GM21723 (cell line): ENCODE measurements around the gene MSH5.

Source experiments
- ATAC-seq: cut with Tn5 transposase; IDR thresholded peaks from one replicate; pipeline ENCODE4 v1.9.1; 2021; ENCODE audit warnings: mild to moderate bottlenecking, moderate library complexity; ENCODE audit not compliant: unreplicated experiment

The MSH5 gene

GRCh38 chr6:31752739-31753319 is 13.0 kb downstream of the MSH5 start:
- no peak for ATAC-seq

DNA sequence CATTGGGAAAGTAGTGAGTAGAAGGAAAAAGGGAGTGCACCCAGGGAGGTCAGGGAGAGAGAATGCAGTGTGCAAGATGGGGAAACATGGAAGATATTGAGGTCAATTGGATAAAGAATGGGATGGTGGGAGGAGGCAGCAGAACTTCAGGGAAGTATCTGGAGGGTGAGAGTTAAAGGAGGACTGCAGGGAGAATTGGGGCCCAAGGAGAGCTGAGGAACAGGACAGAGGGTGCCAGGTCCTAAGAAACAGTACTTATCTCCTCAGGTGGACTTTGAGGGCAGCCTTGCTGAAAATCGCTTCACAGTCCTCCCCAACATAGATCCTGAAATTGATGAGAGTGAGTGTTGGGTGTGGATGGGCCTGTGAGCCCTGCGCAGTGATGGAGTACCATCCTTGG is 18.5 kb downstream of the MSH5 start:
- no peak for ATAC-seq

DNA sequence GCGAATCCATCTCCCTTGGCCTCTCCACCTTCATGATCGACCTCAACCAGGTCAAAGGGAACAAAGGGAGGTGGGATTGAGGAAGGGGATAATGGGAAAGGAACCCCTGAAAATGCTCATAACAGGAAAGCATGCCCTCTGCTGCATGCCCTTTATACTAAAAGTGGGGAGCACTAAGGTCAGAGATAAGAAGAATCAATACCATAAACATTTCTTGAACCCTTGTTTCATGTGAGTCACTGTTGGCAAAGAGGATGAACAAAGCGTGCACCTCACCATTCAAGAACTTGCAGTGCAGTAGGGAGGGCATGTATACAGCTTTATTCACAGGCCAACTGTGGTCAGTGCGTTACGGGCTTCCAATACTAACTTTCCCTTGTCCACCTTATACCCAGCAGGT is 21.0 kb downstream of the MSH5 start:
- no peak for ATAC-seq

DNA sequence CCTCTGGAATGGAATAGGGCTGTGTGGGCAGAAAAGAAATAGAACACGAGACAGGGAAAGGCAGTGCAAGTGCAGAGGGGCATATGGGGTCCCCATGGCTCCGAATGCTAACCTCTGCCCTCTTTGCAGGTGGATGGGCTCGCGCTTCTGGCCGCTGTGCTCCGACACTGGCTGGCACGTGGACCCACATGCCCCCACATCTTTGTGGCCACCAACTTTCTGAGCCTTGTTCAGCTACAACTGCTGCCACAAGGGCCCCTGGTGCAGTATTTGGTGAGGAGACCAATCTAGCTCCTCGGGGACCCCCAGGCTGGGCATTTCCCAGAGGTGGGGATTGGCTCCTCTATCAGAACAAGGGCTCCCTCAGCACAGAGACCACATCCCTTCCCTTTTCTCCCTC is 21.5 kb downstream of the MSH5 start:
- no peak for ATAC-seq

DNA sequence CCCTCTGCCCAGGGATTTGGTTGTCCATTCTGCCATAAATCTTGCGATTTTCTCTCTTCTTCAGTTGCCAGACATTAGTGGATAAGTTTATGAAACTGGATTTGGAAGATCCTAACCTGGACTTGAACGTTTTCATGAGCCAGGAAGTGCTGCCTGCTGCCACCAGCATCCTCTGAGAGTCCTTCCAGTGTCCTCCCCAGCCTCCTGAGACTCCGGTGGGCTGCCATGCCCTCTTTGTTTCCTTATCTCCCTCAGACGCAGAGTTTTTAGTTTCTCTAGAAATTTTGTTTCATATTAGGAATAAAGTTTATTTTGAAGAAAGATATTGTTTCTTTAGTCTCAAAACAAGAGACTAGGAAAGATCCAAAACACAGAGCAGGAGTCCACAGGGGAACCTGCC is 22.6 kb downstream of the MSH5 start, which contains the start of gene SAPCD1:
SAPCD1 (plus strand) TSS at position 301 of the 400 bp plus-strand sequence. CDS start 399 bp downstream, outside the sequence.
- no peak for ATAC-seq

- no peak for ATAC-seq
These were observed 23.2 kb downstream of the MSH5 start for GRCh38 chr6:31762878-31763618.

GRCh38 chr6:31763619-31763940 is 23.8 kb downstream of the MSH5 start:
- ATAC-seq: no peak

GRCh38 chr6:31764198-31764597 is 24.4 kb downstream of the MSH5 start:
- no peak for ATAC-seq

- ATAC-seq: no peak
These were observed 25.7 kb downstream of the MSH5 start for GRCh38 chr6:31765559-31765909.

DNA sequence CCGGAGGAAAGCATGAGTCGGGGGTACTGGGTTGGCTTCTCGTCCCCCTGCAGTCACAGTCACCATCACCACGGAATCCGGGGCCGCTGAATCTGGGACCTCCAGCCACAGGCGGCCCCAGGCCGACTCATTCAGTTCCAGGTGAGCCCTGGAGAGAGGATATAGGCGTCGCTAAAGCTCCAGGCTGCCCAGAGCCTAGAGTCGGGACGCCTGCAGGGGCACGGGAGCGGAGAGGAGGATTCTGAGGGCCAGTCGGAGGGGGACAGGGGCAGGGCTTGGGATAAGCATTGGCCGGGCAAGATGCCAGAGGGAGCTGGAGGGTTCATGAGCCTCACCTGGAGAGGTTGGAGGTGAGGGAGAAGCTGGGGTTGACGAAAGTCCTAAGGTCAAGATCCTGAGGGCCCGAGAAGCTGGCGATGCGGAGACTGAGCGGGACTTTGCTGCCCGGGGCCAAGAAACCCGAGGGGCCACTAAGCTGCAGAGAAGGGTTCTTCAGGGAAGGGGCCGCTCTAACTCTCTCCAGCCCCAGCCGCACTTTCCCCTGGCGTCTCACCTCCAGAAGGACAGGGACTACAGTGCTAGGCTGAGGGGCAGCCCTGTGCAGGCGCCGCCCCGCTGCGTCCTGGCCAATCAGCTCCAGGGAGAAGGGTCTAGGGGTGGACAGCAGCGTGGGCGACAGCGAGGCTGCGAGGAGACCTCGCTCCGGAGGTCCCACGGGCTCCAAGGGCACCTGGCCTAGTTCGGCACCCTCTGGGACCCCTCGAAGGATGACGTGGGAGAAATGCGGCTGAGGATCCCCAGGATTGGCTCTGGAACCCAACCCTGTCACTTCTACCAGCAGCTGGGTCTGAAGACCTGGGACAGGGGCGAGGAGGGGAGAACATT is 26.3 kb downstream of the MSH5 start:
- ATAC-seq: no peak

- no peak for ATAC-seq
These were observed 27.4 kb downstream of the MSH5 start for GRCh38 chr6:31767096-31767645.

DNA sequence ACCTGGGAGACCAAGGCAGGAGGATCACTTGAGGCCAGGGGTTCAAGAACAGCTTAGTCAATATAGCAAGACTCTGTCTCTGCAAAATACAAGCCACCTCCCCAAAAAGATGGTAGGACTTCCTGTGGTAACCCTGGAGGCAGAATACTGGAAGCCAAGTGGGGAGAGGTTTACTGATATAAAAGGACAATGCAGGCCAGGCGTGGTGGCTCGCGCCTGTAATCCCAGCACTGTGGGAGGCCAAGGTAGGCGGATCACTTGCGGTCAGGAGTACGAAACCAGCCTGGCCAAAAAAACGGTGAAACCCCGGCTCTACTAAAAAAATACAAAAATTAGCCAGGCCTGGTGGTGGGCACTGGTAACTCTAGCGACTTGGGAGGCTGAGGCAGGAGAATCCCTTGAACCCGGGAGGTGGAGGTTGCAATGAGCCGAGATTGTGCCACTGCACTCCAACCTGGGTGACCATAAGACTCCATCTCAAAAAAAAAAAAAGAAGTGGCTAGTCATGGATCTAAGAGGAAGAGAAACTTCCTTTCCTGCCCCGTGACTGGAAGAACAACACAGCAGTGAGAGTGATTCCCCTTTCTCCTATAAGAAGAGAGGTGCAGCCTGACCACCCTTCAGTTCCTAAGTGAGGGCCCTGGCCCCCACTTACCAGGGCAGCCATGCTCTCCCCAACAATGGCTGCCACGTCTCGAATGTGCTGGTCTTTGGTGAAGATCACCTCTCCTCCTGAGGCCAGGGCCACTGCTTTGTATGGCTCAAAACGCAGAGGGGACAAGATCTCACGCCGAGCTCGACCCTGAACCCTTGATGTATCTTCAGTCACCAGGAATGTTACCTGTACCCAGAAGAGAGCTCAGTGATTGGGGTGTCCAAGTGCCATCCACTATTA is 28.8 kb downstream of the MSH5 start:
- no peak for ATAC-seq

- ATAC-seq: no peak
These were observed 30.0 kb downstream of the MSH5 start for GRCh38 chr6:31769684-31770371.

GRCh38 chr6:31770860-31771259 is 31.1 kb downstream of the MSH5 start:
- ATAC-seq: no peak

DNA sequence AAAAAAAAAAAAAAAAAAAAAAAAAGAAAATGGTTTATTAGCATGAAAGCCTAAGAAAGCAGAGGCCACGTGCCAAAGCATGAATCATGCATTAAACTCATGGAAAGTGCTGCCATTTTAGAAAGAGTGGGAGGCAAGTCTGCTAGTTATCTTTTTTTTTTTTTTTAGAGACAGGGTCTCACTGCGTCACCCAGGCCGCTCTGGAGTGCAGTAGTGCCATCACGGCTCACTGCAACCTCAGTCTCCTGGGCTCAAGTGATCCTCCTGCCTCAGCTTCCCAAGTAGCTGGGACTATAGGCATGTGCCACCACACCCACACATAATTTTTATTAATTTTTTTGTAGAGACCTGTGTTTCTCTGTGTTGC is 32.2 kb downstream of the MSH5 start:
- ATAC-seq: no peak

DNA sequence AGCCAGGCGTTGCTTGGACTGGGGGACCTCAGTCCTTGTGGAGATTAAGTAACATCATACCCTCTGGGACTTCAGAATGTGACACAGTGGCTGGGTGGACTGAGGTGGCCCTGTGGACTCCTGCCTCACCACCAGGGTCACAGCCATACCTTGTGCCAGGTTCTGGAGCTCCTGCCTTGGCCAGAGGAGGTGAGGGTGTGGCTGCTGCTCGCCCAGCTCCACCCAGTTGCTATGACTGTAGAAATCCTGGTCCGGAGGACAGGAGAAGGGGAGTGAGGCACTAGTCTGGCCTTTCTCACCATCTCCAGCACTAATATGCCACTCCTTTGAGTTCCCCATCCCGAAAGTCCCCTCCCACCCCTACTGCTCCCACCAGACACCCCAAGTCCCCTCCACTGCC is 35.4 kb downstream of the MSH5 start:
- no peak for ATAC-seq

DNA sequence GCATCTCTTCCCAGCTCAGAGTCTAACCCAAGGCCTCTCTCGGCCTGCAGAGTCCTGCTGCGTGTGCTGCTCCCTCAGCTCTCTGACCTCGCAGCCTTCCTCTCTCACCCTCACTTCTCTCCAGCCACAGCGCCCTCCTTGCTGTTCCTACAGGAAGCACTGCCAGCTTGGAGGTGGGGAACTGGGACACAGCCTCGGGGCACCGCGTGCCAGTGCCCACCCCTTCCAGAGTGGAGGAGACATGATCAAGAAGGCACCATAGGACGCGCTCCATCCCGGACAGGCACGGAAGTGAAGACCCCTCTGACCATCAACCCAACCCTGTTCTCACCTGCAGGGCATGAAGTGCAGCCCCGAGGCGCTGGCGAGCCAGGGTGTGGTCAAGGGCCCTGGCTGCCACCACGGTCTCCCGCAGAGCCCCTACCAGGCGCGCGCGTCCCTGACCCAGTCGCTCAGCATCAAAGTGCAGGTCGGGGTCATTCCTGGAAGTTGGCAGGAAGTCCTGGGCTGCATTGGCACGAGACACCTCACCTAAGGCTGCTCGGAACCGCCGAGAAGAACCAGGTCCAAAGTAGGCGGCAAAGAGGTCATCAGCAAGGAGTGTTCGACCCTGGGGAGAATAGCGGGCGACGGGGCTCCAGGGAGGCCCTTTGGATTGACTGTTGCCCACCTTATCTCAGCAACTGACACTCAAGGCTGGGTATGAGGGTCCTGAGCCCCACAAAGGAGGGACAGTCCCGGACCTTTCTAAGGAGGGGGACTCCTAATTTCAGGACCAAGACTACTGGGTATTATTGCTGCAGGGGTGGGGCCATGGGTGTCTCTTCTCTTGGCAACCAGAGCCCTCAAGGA is 36.1 kb downstream of the MSH5 start:
- no peak for ATAC-seq

DNA sequence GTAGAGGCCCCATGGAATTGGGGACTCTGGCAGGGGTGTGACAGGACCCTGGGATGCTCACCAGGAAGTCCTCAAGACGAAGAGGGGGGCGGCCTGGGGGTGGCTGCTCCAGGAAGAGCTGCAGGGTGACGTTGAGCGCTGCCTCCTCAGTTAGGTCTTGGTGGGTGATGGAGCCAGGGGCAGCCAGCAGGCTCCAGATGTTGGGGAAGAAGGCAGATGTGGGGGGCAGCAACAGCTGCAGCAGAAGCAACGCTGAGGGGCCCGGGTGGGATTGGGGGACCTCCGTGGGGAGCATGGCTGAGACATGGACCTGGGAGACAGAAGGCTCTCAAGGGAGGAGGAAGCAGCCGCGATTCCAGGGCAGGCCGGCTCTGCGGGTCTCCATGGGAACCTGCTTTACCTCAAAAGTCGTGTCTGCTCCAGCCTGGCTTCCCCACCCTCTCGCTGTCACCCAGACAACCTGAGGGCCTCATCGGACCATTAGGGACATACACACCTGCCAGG is 36.7 kb downstream of the MSH5 start:
- ATAC-seq: peak; percentile 14
